ENCODE measurements around the gene IL1F10. TPM values are rescaled to one million over a fixed set of nuclear protein-coding genes. Genes with fewer than 3 reads are reported as not detected.

The IL1F10 gene
- total and polyA plus RNA-seq, 10 of the 15 experiments (the other 5 are each of a cell fraction or from before 2014, with no cell fraction given), result not detected

DNA sequence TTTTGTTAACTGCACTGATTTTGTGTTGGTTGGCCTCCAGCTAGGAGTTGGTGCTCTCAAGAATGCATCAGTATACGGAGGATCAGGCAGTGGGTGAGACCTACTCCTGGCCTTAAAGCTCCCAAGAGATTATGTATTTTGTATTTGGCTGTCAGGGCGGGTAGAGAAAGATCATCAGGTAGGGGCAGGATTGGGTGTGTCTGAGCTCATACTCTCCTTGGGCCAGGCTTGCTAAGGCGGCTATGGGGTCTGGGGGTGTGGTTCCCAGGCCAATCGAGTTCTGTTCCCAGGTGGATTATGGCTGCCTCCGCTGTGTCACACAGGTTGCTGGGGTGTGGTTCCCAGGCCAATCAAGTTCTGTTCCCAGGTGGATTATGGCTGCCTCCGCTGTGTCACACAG, 30.8 kb downstream of the IL1F10 start (continued):
- TF ChIP-seq BRCA1 (IDR thresholded peaks at IDR 0.05; ENCODE audit: low read depth, low read length), result no peak

DNA sequence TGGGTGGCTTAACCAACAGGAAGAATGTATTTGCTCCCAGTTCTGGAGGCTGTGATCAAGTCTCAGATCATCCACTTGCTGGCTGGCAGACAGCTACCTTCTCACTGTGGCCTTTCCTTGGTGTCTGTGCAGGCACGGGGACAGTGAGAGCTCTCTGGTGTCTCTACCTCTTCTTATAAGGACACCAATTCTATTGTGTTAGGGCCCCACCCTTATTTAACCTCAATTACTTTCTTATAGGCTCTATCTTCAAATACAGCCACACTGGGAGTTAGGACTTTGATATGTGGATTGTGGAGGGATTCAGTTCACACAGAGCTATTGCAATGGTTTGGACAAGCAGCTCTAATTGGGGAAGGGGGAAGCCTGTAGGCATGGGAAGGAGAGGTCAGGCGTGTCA, 34.4 kb downstream of the IL1F10 start:
- H3K4me2 ChIP-seq (ENCODE audit: control insufficient read depth, insufficient read depth), result no peak overlapping the region
- SMC1A ChIA-PET (ENCODE audit: uncharacterized antibody, unreplicated experiment), result interaction anchor here (1.5 kb wide), 1 partner anchor 11 kb away, joined by 3 read pairs; no protein-coding TSS in a partner anchor
- POLR2A ChIA-PET, result no interaction called here
- no peak for ATAC-seq
- no peak overlapping the region for H3K9ac ChIP-seq (ENCODE audit: control insufficient read depth, insufficient read depth, low read length)
- no peaks in the 10 kb centered on the region for H3K36me3 ChIP-seq (ENCODE audit: control insufficient read depth in 2 of 2, insufficient read depth in 2 of 2, low read length in 1 of 2)
- H3K27me3 ChIP-seq (replicated peaks in 1 of 2; ENCODE audit: control insufficient read depth in 2 of 2, insufficient read depth in 2 of 2, low read length in 1 of 2), result no peaks in the 10 kb centered on the region
- TF ChIP-seq HDAC6 (IDR thresholded peaks at IDR 0.05; ENCODE audit: unreplicated experiment) (no peak), TCF7 (IDR thresholded peaks at IDR 0.05; ENCODE audit: borderline replicate concordance) (no peak), KLF5 (IDR thresholded peaks at IDR 0.05; ENCODE audit: partially characterized antibody) (no peak), SIN3A (IDR thresholded peaks at IDR 0.05; ENCODE audit: low read depth, low read length) (no peak), CREB1 (IDR thresholded peaks at IDR 0.05; ENCODE audit: low read depth) (no peak), CEBPB (IDR thresholded peaks at IDR 0.05; ENCODE audit: borderline replicate concordance in 1 of 2, low read depth in 2 of 2, low read length in 2 of 2) (no peak), SMC3 (IDR thresholded peaks at IDR 0.05; ENCODE audit: borderline replicate concordance, low read length) (no peak), CBX5 (IDR thresholded peaks at IDR 0.05; ENCODE audit: low read depth) (no peak), PML (IDR thresholded peaks at IDR 0.05; ENCODE audit: low read length) (no peak), RAD21 (IDR thresholded peaks at IDR 0.05; ENCODE audit: insufficient read depth, low read depth, low read length) (no peak), KDM1A (IDR thresholded peaks at IDR 0.05; ENCODE audit: borderline replicate concordance) (no peak), HCFC1 (IDR thresholded peaks at IDR 0.05; ENCODE audit: low read length) (no peak)
- TF ChIP-seq, protein P1, sequence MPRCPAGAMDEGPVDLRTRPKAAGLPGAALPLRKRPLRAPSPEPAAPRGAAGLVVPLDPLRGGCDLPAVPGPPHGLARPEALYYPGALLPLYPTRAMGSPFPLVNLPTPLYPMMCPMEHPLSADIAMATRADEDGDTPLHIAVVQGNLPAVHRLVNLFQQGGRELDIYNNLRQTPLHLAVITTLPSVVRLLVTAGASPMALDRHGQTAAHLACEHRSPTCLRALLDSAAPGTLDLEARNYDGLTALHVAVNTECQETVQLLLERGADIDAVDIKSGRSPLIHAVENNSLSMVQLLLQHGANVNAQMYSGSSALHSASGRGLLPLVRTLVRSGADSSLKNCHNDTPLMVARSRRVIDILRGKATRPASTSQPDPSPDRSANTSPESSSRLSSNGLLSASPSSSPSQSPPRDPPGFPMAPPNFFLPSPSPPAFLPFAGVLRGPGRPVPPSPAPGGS (IDR thresholded peaks at IDR 0.05; ENCODE audit: borderline replicate concordance, insufficient read depth, low read depth, low read length, poor library complexity, severe bottlenecking), result no peak
- BruUV-seq (replicated peaks), result no TSS peak
- no peak overlapping the region for H3K4me3 ChIP-seq
- no peaks in the 10 kb centered on the region; the same call in 1 of the 3 replicates for H3K9me3 ChIP-seq (replicated peaks; ENCODE audit: control insufficient read depth, insufficient read depth, low read length)
- intact Hi-C loops (cut with micrococcal nuclease; ENCODE audit: unreplicated experiment) (no loop called here), in situ Hi-C loops (cut with MboI) (no loop called here)
- FAIRE-seq, result no peak
- H3K4me1 ChIP-seq (ENCODE audit: control insufficient read depth, insufficient read depth, low read length), result no peaks in the 10 kb centered on the region
- H3K79me2 ChIP-seq (ENCODE audit: control insufficient read depth, insufficient read depth, low read length), result no peaks in the 10 kb centered on the region
- no peak for DNase-seq (ENCODE audit: low read depth, low spot score)
- no peak overlapping the region for H3K27ac ChIP-seq (ENCODE audit: control insufficient read depth, insufficient read depth)
- no peak overlapping the region for H2AFZ ChIP-seq (ENCODE audit: control insufficient read depth, low read depth, low read length)
- RAD21 ChIA-PET (ENCODE audit: unreplicated experiment), result no interaction called here
- CTCF ChIA-PET, result interaction anchor here (1.3 to 1.6 kb wide), 2 partner anchors 36 to 306 kb away, joined by 3 to 4 read pairs; no protein-coding TSS in a partner anchor
- 53% methylated on average over 2 of the region's 2 CpGs for WGBS (ENCODE audit: insufficient coverage, insufficient replicate concordance, low lambda C conversion rate, missing lambda C conversion rate)
- H4K20me1 ChIP-seq (ENCODE audit: control insufficient read depth, insufficient read depth), result no peaks in the 10 kb centered on the region
